HepG2 (cell line): ENCODE data around the gene LEFTY2. TPM values are rescaled to one million over a fixed set of nuclear protein-coding genes. Genes with fewer than 3 reads are reported as not detected.
A peak's percentile ranks its signal among the peaks of the same experiment; 100 is the strongest.

Experiments
- ARNT2 ChIP-seq: sonication (generic); formaldehyde crosslinking; IDR thresholded peaks from 2 replicates; pipeline ENCODE4 v1.8.0; 2022; ENCODE audit warnings: mild to moderate bottlenecking, low read depth, missing genetic modification reagents, moderate library complexity
- DPF2 ChIP-seq: sonication (generic); formaldehyde crosslinking; IDR thresholded peaks from 2 replicates; pipeline ENCODE4 v1.4.0; 2020; ENCODE audit warnings: mild to moderate bottlenecking, low read depth, missing genetic modification reagents, borderline replicate concordance
- HDAC2 ChIP-seq: sonication (generic); formaldehyde crosslinking; IDR thresholded peaks from 2 replicates; pipeline ENCODE4 v1.4.0; 2020; ENCODE audit warnings: missing genetic modification reagents
- HNRNPL ChIP-seq: fragments of 200-400 bp; formaldehyde crosslinking; IDR thresholded peaks from 2 replicates; pipeline ENCODE4 v1.6.1; 2017; ENCODE audit warnings: mild to moderate bottlenecking, low read depth, low read length
- MED1 ChIP-seq: sonication (generic); formaldehyde crosslinking; IDR thresholded peaks from 2 replicates; pipeline ENCODE4 v1.4.0; 2020; ENCODE audit warnings: missing genetic modification reagents
- RAD21 ChIP-seq: fragments of 450-650 bp; formaldehyde crosslinking; IDR thresholded peaks from 2 replicates; pipeline ENCODE4 v1.5.0; 2020; ENCODE audit warnings: mild to moderate bottlenecking
- RAD51 ChIP-seq: fragments of 450-650 bp; IDR thresholded peaks from 2 replicates; pipeline ENCODE4 v1.6.1; 2016; ENCODE audit warnings: borderline replicate concordance
- RARG ChIP-seq: sonication (generic); formaldehyde crosslinking; IDR thresholded peaks from 2 replicates; pipeline ENCODE4 v1.4.0; 2020; ENCODE audit warnings: low read depth, mild to moderate bottlenecking, missing genetic modification reagents
- SRSF1 ChIP-seq: fragments of 200-400 bp; formaldehyde crosslinking; optimal IDR thresholded peaks from 2 replicates; pipeline ENCODE3; 2017; ENCODE audit warnings: mild to moderate bottlenecking, low read depth, low read length, moderate library complexity
- ZKSCAN8 ChIP-seq: IDR thresholded peaks from 2 replicates; pipeline ENCODE4 v1.6.1; 2016; ENCODE audit warnings: borderline replicate concordance, missing genetic modification reagents, missing compliant biosample characterization
- ZNF547 ChIP-seq: sonication (generic); formaldehyde crosslinking; IDR thresholded peaks from 2 replicates; pipeline ENCODE4 v1.5.1; 2020; ENCODE audit warnings: mild to moderate bottlenecking, missing genetic modification reagents
- ZNF784 ChIP-seq: sonication (generic); formaldehyde crosslinking; IDR thresholded peaks from 2 replicates; pipeline ENCODE4 v1.5.1; 2020; ENCODE audit warnings: missing genetic modification reagents, mild to moderate bottlenecking, borderline replicate concordance
- polyA plus RNA-seq, 8 experiments: library from polyadenylated mRNA; depleted of rRNA in 3 of 8; stranded (reverse) in 7 of 8; unstranded in 1 of 8; fragments of >200 nt; fragmentation: Illumina TruSeq in 4 of 8; extraction: Trizol in 4 of 8; gene quantifications; 2 replicates each; pipeline versions ENCODE4 v1.2.1 to v1.2.3, GENCODE V29; 2011 to 2016; ENCODE audit warnings: low read depth in 4 of 8, missing spikeins in 1 of 8, mixed read lengths in 1 of 8; ENCODE audit not compliant: insufficient read depth in 1 of 8
- total RNA-seq, 5 experiments: library from RNA; depleted of rRNA; stranded (reverse); fragments of >200 nt; fragmentation: Illumina TruSeq; extraction: Trizol; gene quantifications; 2 replicates each; pipeline ENCODE4 v1.2.3, GENCODE V29; 2016; ENCODE audit warnings: low read depth in 1 of 5
- TF ChIP-seq, protein P1 (sequence below): sonication (generic); formaldehyde crosslinking; IDR thresholded peaks from 2 replicates; pipeline ENCODE4 v1.5.1; 2020; ENCODE audit warnings: mild to moderate bottlenecking, missing genetic modification reagents, moderate library complexity
- TF ChIP-seq, protein P2 (sequence below): sonication (generic); formaldehyde crosslinking; IDR thresholded peaks from 2 replicates; pipeline ENCODE4 v1.9.0; 2022; ENCODE audit warnings: missing genetic modification reagents, mild to moderate bottlenecking, borderline replicate concordance

The LEFTY2 gene
- total and polyA plus RNA-seq, 2 of the 13 experiments (the other 11 are each of a cell fraction or from before 2014, with no cell fraction given) = 0.13 to 0.33 TPM

- TF ChIP-seq HDAC2 (CRISPR knock-in tag) (no peak), RAD51 (no peak), RARG (no peak), ARNT2 (no peak), ZKSCAN8 (no peak), DPF2 (no peak), ZNF784 (CRISPR knock-in tag) (0 out of 2 replicates have a peak, but pooled peaks have one; percentile 37), RAD21 (CRISPR knock-in tag) (no peak), HNRNPL (0 out of 2 replicates have a peak, but pooled peaks have one; percentile 27), ZNF547 (CRISPR knock-in tag) (no peak), MED1 (CRISPR knock-in tag) (no peak), SRSF1 (no peak)
- TF ChIP-seq, protein P1, sequence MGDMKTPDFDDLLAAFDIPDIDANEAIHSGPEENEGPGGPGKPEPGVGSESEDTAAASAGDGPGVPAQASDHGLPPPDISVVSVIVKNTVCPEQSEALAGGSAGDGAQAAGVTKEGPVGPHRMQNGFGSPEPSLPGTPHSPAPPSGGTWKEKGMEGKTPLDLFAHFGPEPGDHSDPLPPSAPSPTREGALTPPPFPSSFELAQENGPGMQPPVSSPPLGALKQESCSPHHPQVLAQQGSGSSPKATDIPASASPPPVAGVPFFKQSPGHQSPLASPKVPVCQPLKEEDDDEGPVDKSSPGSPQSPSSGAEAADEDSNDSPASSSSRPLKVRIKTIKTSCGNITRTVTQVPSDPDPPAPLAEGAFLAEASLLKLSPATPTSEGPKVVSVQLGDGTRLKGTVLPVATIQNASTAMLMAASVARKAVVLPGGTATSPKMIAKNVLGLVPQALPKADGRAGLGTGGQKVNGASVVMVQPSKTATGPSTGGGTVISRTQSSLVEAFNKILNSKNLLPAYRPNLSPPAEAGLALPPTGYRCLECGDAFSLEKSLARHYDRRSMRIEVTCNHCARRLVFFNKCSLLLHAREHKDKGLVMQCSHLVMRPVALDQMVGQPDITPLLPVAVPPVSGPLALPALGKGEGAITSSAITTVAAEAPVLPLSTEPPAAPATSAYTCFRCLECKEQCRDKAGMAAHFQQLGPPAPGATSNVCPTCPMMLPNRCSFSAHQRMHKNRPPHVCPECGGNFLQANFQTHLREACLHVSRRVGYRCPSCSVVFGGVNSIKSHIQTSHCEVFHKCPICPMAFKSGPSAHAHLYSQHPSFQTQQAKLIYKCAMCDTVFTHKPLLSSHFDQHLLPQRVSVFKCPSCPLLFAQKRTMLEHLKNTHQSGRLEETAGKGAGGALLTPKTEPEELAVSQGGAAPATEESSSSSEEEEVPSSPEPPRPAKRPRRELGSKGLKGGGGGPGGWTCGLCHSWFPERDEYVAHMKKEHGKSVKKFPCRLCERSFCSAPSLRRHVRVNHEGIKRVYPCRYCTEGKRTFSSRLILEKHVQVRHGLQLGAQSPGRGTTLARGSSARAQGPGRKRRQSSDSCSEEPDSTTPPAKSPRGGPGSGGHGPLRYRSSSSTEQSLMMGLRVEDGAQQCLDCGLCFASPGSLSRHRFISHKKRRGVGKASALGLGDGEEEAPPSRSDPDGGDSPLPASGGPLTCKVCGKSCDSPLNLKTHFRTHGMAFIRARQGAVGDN = peak; percentile 41; the same call in 1 of the 2 replicates
- TF ChIP-seq, protein P2, sequence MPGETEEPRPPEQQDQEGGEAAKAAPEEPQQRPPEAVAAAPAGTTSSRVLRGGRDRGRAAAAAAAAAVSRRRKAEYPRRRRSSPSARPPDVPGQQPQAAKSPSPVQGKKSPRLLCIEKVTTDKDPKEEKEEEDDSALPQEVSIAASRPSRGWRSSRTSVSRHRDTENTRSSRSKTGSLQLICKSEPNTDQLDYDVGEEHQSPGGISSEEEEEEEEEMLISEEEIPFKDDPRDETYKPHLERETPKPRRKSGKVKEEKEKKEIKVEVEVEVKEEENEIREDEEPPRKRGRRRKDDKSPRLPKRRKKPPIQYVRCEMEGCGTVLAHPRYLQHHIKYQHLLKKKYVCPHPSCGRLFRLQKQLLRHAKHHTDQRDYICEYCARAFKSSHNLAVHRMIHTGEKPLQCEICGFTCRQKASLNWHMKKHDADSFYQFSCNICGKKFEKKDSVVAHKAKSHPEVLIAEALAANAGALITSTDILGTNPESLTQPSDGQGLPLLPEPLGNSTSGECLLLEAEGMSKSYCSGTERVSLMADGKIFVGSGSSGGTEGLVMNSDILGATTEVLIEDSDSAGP (CRISPR knock-in tag) = no peak
Observed at GRCh38 chr1:225888898-225889601, 52.0 kb downstream of the LEFTY2 start, which contains the start of gene LEFTY1 (continued).
